Neuronal stem cell (in vitro differentiated cells): Measurements from ENCODE around the gene TGFB1.

Source experiments
- DNase-seq: peaks from one replicate; pipeline ENCODE4 v3.0.0-alpha.2; 2013; ENCODE audit warnings: low spot score
- H2AFZ ChIP-seq: one replicate; pipeline ENCODE4 v1.6.1; 2013; ENCODE audit warnings: mild to moderate bottlenecking, low read length, inconsistent platforms
- H2AK5ac ChIP-seq: 2 replicates; pipeline ENCODE4 v1.6.1; 2013; ENCODE audit warnings: low read depth, mild to moderate bottlenecking, inconsistent platforms, low read length, moderate library complexity, mixed read lengths
- H2BK120ac ChIP-seq: 2 replicates; pipeline ENCODE4 v1.6.1; 2013; ENCODE audit warnings: low read depth, mild to moderate bottlenecking, inconsistent platforms, low read length, moderate library complexity, mixed read lengths
- H2BK12ac ChIP-seq: one replicate; pipeline ENCODE4 v1.6.1; 2013; ENCODE audit warnings: low read length, inconsistent platforms
- H2BK15ac ChIP-seq: 2 replicates; pipeline ENCODE4 v1.6.1; 2013; ENCODE audit warnings: mild to moderate bottlenecking, low read length, inconsistent platforms, mixed read lengths
- H2BK5ac ChIP-seq: one replicate; pipeline ENCODE4 v1.6.1; 2013; ENCODE audit warnings: inconsistent platforms, mild to moderate bottlenecking, low read length, moderate library complexity
- H3K14ac ChIP-seq: one replicate; pipeline ENCODE4 v1.6.1; 2013; ENCODE audit warnings: low read length, inconsistent platforms
- H3K18ac ChIP-seq: 2 replicates; pipeline ENCODE4 v1.6.1; 2013; ENCODE audit warnings: low read length, inconsistent platforms
- H3K23ac ChIP-seq: 2 replicates; pipeline ENCODE4 v1.6.1; 2013; ENCODE audit warnings: low read depth, mild to moderate bottlenecking, mixed read lengths, low read length, inconsistent platforms; ENCODE audit not compliant: poor library complexity
- H3K27ac ChIP-seq: replicated peaks from 3 replicates; pipeline ENCODE4 v1.5.1; 2013; ENCODE audit warnings: low read length, inconsistent platforms
- H3K27me3 ChIP-seq, 3 experiments: 2 replicates each; pipeline ENCODE4 v1.6.1; 2013; ENCODE audit warnings: low read length in 3 of 3, mild to moderate bottlenecking in 2 of 3, inconsistent platforms in 1 of 3, low read depth in 1 of 3, mixed read lengths in 1 of 3, moderate library complexity in 1 of 3; ENCODE audit not compliant: control insufficient read depth in 3 of 3, insufficient read depth in 3 of 3
- H3K36me3 ChIP-seq, 2 donors: replicated peaks in 1 of 2; 2 replicates each; pipeline ENCODE4 v1.6.1; 2013; ENCODE audit warnings: low read length in 2 of 2; ENCODE audit not compliant: control insufficient read depth in 2 of 2, insufficient read depth in 2 of 2
- H3K4ac ChIP-seq: 2 replicates; pipeline ENCODE4 v1.6.1; 2013; ENCODE audit warnings: inconsistent platforms, mild to moderate bottlenecking, low read length, moderate library complexity
- H3K4me1 ChIP-seq, 2 donors: 1 replicate in 1 of 2; 2 replicates in 1 of 2; pipeline ENCODE4 v1.6.1; 2013; ENCODE audit warnings: low read length in 2 of 2, low read depth in 1 of 2; ENCODE audit not compliant: control insufficient read depth in 2 of 2, insufficient read depth in 1 of 2
- H3K4me2 ChIP-seq: one replicate; pipeline ENCODE4 v1.6.1; 2013; ENCODE audit warnings: mild to moderate bottlenecking, low read length, inconsistent platforms; ENCODE audit not compliant: insufficient read depth, poor library complexity, severe bottlenecking
- H3K4me3 ChIP-seq, 2 donors: 2 replicates each; pipeline ENCODE4 v1.5.1; 2013; ENCODE audit warnings: low read length in 2 of 2, mild to moderate bottlenecking in 2 of 2, inconsistent platforms in 1 of 2, moderate library complexity in 1 of 2
- H3K79me1 ChIP-seq: one replicate; pipeline ENCODE4 v1.6.1; 2013; ENCODE audit warnings: low read depth, mild to moderate bottlenecking, inconsistent platforms, low read length, moderate library complexity
- H3K9ac ChIP-seq: one replicate; pipeline ENCODE4 v1.6.1; 2013; ENCODE audit warnings: mild to moderate bottlenecking, low read depth, low read length, inconsistent platforms; ENCODE audit not compliant: poor library complexity
- H3K9me3 ChIP-seq, 2 donors: replicated peaks in 1 of 2; 2 replicates each; pipeline versions ENCODE3 to v1.6.1; 2013; ENCODE audit warnings: low read length in 2 of 2, mild to moderate bottlenecking in 2 of 2, inconsistent platforms in 1 of 2, low read depth in 1 of 2, mixed read lengths in 1 of 2, moderate library complexity in 1 of 2; ENCODE audit not compliant: control insufficient read depth in 2 of 2, insufficient read depth in 1 of 2
- H4K8ac ChIP-seq: one replicate; pipeline ENCODE4 v1.6.1; 2013; ENCODE audit warnings: low read depth, mild to moderate bottlenecking, inconsistent platforms, low read length, moderate library complexity
- H4K91ac ChIP-seq: one replicate; pipeline ENCODE4 v1.6.1; 2013; ENCODE audit warnings: low read length, low read depth, mild to moderate bottlenecking, inconsistent platforms; ENCODE audit not compliant: poor library complexity
- WGBS, 2 donors: extraction: QIAGEN DNeasy Blood & Tissue Kit; methylation state at CpG; one replicate each; pipeline ENCODE4 v1.1.7; 2013; ENCODE audit warnings: missing lambda C conversion rate in 2 of 2, mixed read lengths in 1 of 2; ENCODE audit not compliant: insufficient read length in 2 of 2, insufficient replicate concordance in 1 of 2; ENCODE audit errors: extremely low coverage in 2 of 2; 5-methylcytosine and 5-hydroxymethylcytosine counted together

Gene TGFB1

GRCh38 chr19:41327076-41327575, 26.6 kb downstream of the TGFB1 start:
- Histone ChIP-seq H3K4me1 (peaks cover 27 to 31% of the 10 kb centered on the region in 2 donors), H4K91ac (peak overlapping the region; percentile 56), H3K18ac (peak overlapping the region; percentile 90), H3K36me3 (peaks cover 5 to 22% of the 10 kb centered on the region in 2 donors), H3K9ac (peak overlapping the region; percentile 70), H3K27me3 (peaks cover 0 to 34% (median 0%) of the 10 kb centered on the region in 3 experiments), H2BK12ac (no peak overlapping the region), H2BK15ac (no peak overlapping the region), H3K79me1 (peaks cover 2% of the 10 kb centered on the region), H3K14ac (peak overlapping the region; percentile 66), H4K8ac (no peak overlapping the region), H3K4me2 (no peak overlapping the region), H2BK5ac (no peak overlapping the region), H2BK120ac (no peak overlapping the region), H3K9me3 (no peaks in the 10 kb centered on the region), H3K4me3 (no peak overlapping the region), H2AK5ac (peak overlapping the region; percentile 77), H3K23ac (peak overlapping the region; percentile 29), H2AFZ (no peak overlapping the region), H3K27ac (no peak overlapping the region), H3K4ac (no peak overlapping the region)
- no peak for DNase-seq
- no CpG with 5 or more reads among the region's 13 CpGs for WGBS, 2 donors

- Histone ChIP-seq H4K91ac (no peak overlapping the region), H2BK15ac (peak overlapping the region; percentile 50), H3K27me3 (peaks cover 0 to 25% (median 0%) of the 10 kb centered on the region in 3 experiments), H3K4ac (no peak overlapping the region), H3K18ac (peak overlapping the region; percentile 83), H4K8ac (no peak overlapping the region), H3K9ac (peak overlapping the region; percentile 86), H3K9me3 (no peaks in the 10 kb centered on the region), H3K14ac (peak overlapping the region; percentile 65), H2BK12ac (peak overlapping the region; percentile 64), H3K4me2 (peak overlapping the region; percentile 62), H3K79me1 (peaks cover 2% of the 10 kb centered on the region), H3K27ac (no peak overlapping the region), H3K4me3 (peak overlapping the region in 1 of 2 donors; percentile 3), H3K23ac (peak overlapping the region; percentile 0), H3K4me1 (peaks cover 30 to 35% of the 10 kb centered on the region in 2 donors), H3K36me3 (peaks cover 5 to 27% of the 10 kb centered on the region in 2 donors), H2BK120ac (no peak overlapping the region), H2AK5ac (peak overlapping the region; percentile 70), H2BK5ac (peak overlapping the region; percentile 43), H2AFZ (peak overlapping the region; percentile 33)
- WGBS, 2 donors: no CpG with 5 or more reads among the region's 30 CpGs
- DNase-seq: no peak
Observed at GRCh38 chr19:41325947-41326706, 27.6 kb downstream of the TGFB1 start.

GRCh38 chr19:41325640-41325946, 28.1 kb downstream of the TGFB1 start:
- peak overlapping the region; percentile 65 for H3K14ac ChIP-seq
- peak overlapping the region; percentile 0 for H3K23ac ChIP-seq
- no peaks in the 10 kb centered on the region for H3K9me3 ChIP-seq
- peak overlapping the region; percentile 33 for H2AFZ ChIP-seq
- no peak overlapping the region for H2BK5ac ChIP-seq
- no peak overlapping the region for H3K4me3 ChIP-seq
- H3K18ac ChIP-seq: peak overlapping the region; percentile 83
- H3K4ac ChIP-seq: no peak overlapping the region
- H4K8ac ChIP-seq: no peak overlapping the region
- DNase-seq: no peak
- H3K36me3 ChIP-seq: peaks cover 7 to 33% of the 10 kb centered on the region in 2 donors
- peaks cover 2% of the 10 kb centered on the region for H3K79me1 ChIP-seq
- no peak overlapping the region for H2BK12ac ChIP-seq
- peak overlapping the region; percentile 62 for H3K4me2 ChIP-seq
- H2AK5ac ChIP-seq: peak overlapping the region; percentile 70
- no CpG with 5 or more reads among the region's 10 CpGs for WGBS, 2 donors
- no peak overlapping the region for H2BK120ac ChIP-seq
- H3K4me1 ChIP-seq: peaks cover 30 to 36% of the 10 kb centered on the region in 2 donors
- no peak overlapping the region for H4K91ac ChIP-seq
- peak overlapping the region; percentile 68 for H3K9ac ChIP-seq
- H3K27me3 ChIP-seq: peaks cover 0 to 22% (median 0%) of the 10 kb centered on the region in 3 experiments
- H3K27ac ChIP-seq: no peak overlapping the region
- H2BK15ac ChIP-seq: peak overlapping the region; percentile 50

- no peak overlapping the region for H3K14ac ChIP-seq
- no CpG with 5 or more reads among the region's 23 CpGs for WGBS, 2 donors
- H2BK15ac ChIP-seq: no peak overlapping the region
- H3K9me3 ChIP-seq: no peaks in the 10 kb centered on the region
- peak overlapping the region; percentile 87 for H3K9ac ChIP-seq
- H2AK5ac ChIP-seq: no peak overlapping the region
- peak overlapping the region; percentile 33 for H2AFZ ChIP-seq
- H3K4me2 ChIP-seq: peak overlapping the region; percentile 62
- peaks cover 0 to 19% (median 0%) of the 10 kb centered on the region in 3 experiments for H3K27me3 ChIP-seq
- peak overlapping the region; percentile 61 for H3K18ac ChIP-seq
- no peak overlapping the region for H2BK12ac ChIP-seq
- H4K8ac ChIP-seq: no peak overlapping the region
- H4K91ac ChIP-seq: no peak overlapping the region
- H2BK120ac ChIP-seq: no peak overlapping the region
- H2BK5ac ChIP-seq: no peak overlapping the region
- peaks cover 8 to 38% of the 10 kb centered on the region in 2 donors for H3K36me3 ChIP-seq
- H3K79me1 ChIP-seq: peaks cover 2% of the 10 kb centered on the region
- H3K23ac ChIP-seq: peak overlapping the region; percentile 0
- no peak for DNase-seq
- H3K4me3 ChIP-seq: peak overlapping the region in 1 of 2 donors; percentile 58
- H3K27ac ChIP-seq: peak overlapping the region; percentile 13
- peaks cover 30 to 36% of the 10 kb centered on the region in 2 donors for H3K4me1 ChIP-seq
- no peak overlapping the region for H3K4ac ChIP-seq
Observed at GRCh38 chr19:41324921-41325639, 28.6 kb downstream of the TGFB1 start.
